Fibroblast of lung (primary cell): ENCODE data around the gene MUC2. TPM values are rescaled to one million over a fixed set of nuclear protein-coding genes. Genes with fewer than 3 reads are reported as not detected.
A peak's percentile ranks its signal among the peaks of the same experiment; 100 is the strongest.

Experiments
- DNase-seq, 2 donors: peaks; one replicate each; pipeline versions ENCODE4 v3.0.0 to v3.0.0-alpha.2; 2010; ENCODE audit warnings: low read depth in 2 of 2
- H2AFZ ChIP-seq: 2 replicates; pipeline ENCODE4 v1.5.1; 2012; ENCODE audit warnings: low read length, control low read depth, inconsistent platforms
- H3K27ac ChIP-seq: 2 replicates; pipeline ENCODE4 v1.5.1; 2011; ENCODE audit warnings: low read length, control low read depth; ENCODE audit not compliant: insufficient read depth
- H3K27me3 ChIP-seq: 2 replicates; pipeline ENCODE4 v1.5.1; 2011; ENCODE audit warnings: mild to moderate bottlenecking, low read length; ENCODE audit not compliant: control insufficient read depth, insufficient read depth
- H3K36me3 ChIP-seq: 2 replicates; pipeline ENCODE4 v1.5.1; 2011; ENCODE audit warnings: low read length; ENCODE audit not compliant: control insufficient read depth, insufficient read depth
- H3K4me1 ChIP-seq: 2 replicates; pipeline ENCODE4 v1.5.1; 2011; ENCODE audit warnings: low read length; ENCODE audit not compliant: control insufficient read depth, insufficient read depth; ENCODE audit errors: extremely low read depth
- H3K4me2 ChIP-seq: 2 replicates; pipeline ENCODE4 v1.5.1; 2011; ENCODE audit warnings: low read length, control low read depth; ENCODE audit not compliant: insufficient read depth; ENCODE audit errors: extremely low read depth
- H3K4me3 ChIP-seq, 4 experiments: fragments of 200-600 bp in 1 of 4; sonication (generic) in 1 of 4; replicated peaks in 1 of 4; 2 replicates each; pipeline ENCODE4 v1.5.1; 2011 to 2016; ENCODE audit warnings: low read length in 4 of 4, low read depth in 3 of 4, mild to moderate bottlenecking in 3 of 4, control low read depth in 2 of 4, inconsistent platforms in 1 of 4, mixed read lengths in 1 of 4; ENCODE audit not compliant: insufficient read depth in 1 of 4; ENCODE audit errors: control extremely low read depth in 1 of 4
- H3K79me2 ChIP-seq: 2 replicates; pipeline ENCODE4 v1.5.1; 2012; ENCODE audit warnings: mild to moderate bottlenecking, low read length, inconsistent platforms; ENCODE audit not compliant: control insufficient read depth, insufficient read depth
- H3K9ac ChIP-seq: 2 replicates; pipeline ENCODE4 v1.5.1; 2011; ENCODE audit warnings: mild to moderate bottlenecking, low read length, control low read depth; ENCODE audit not compliant: insufficient read depth
- H3K9me3 ChIP-seq: 2 replicates; pipeline ENCODE4 v1.5.1; 2012; ENCODE audit warnings: low read depth, low read length; ENCODE audit not compliant: control insufficient read depth, insufficient read depth
- H4K20me1 ChIP-seq: 2 replicates; pipeline ENCODE4 v1.5.1; 2011; ENCODE audit warnings: low read length; ENCODE audit not compliant: control insufficient read depth, insufficient read depth; ENCODE audit errors: extremely low read depth
- EZH2 ChIP-seq: IDR thresholded peaks from 2 replicates; pipeline ENCODE4 v1.5.1; 2012; ENCODE audit warnings: low read length, control low read depth, mild to moderate bottlenecking; ENCODE audit errors: missing control alignments
- polyA plus RNA-seq, 2 donors: library from polyadenylated mRNA; depleted of rRNA in 1 of 2; stranded (reverse) in 1 of 2; unstranded in 1 of 2; fragments of >200 nt; gene quantifications; 2 replicates each; pipeline ENCODE4 v1.2.1, GENCODE V29; 2011 to 2012; ENCODE audit warnings: missing spikeins in 1 of 2
- total RNA-seq: library from RNA; depleted of rRNA; stranded (reverse); fragments of >200 nt; gene quantifications from 2 replicates; pipeline ENCODE4 v1.2.1, GENCODE V29; 2014
- TF ChIP-seq, protein P1 (sequence below), 2 donors: IDR thresholded peaks in 1 of 2; conservative IDR thresholded peaks in 1 of 2; 1 replicate in 1 of 2; 2 replicates in 1 of 2; pipeline ENCODE4 v1.5.1; 2011 to 2012; ENCODE audit warnings: low read length in 2 of 2, control low read depth in 1 of 2, inconsistent platforms in 1 of 2, low read depth in 1 of 2, mild to moderate bottlenecking in 1 of 2

The MUC2 gene
- total and polyA plus RNA-seq, 2 donors (not counting 1 experiment from before 2014, with no cell fraction given), result not detected

DNA sequence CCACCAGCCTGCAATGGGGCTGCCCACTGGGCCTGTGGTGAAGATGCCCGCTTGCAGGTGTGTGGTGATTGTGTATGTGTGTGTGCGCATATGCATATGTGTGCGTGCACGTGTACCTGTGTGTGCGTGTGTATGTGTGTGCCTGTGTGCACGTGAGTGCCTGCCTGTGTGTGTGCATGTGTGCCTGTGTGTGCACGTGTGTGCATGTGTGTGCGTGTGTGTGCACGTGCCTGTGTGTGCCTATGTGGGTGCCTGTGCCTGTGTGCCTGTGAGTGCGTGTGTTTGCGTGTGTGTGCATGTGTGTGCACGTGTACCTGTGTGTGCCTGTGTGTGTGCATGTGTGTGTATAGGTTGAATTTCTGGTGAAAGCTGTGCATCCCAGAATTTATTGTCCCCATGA, 35.8 kb upstream of the MUC2 start:
- Histone ChIP-seq H3K4me3 (no peak overlapping the region), H2AFZ (no peak overlapping the region), H3K36me3 (no peaks in the 10 kb centered on the region), H3K4me2 (no peak overlapping the region), H3K9ac (no peak overlapping the region), H3K9me3 (no peaks in the 10 kb centered on the region), H3K79me2 (no peaks in the 10 kb centered on the region), H4K20me1 (no peaks in the 10 kb centered on the region), H3K27me3 (no peaks in the 10 kb centered on the region), H3K27ac (no peak overlapping the region), H3K4me1 (no peaks in the 10 kb centered on the region)
- no peak for DNase-seq
- TF ChIP-seq, protein P1, sequence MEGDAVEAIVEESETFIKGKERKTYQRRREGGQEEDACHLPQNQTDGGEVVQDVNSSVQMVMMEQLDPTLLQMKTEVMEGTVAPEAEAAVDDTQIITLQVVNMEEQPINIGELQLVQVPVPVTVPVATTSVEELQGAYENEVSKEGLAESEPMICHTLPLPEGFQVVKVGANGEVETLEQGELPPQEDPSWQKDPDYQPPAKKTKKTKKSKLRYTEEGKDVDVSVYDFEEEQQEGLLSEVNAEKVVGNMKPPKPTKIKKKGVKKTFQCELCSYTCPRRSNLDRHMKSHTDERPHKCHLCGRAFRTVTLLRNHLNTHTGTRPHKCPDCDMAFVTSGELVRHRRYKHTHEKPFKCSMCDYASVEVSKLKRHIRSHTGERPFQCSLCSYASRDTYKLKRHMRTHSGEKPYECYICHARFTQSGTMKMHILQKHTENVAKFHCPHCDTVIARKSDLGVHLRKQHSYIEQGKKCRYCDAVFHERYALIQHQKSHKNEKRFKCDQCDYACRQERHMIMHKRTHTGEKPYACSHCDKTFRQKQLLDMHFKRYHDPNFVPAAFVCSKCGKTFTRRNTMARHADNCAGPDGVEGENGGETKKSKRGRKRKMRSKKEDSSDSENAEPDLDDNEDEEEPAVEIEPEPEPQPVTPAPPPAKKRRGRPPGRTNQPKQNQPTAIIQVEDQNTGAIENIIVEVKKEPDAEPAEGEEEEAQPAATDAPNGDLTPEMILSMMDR (conservative IDR thresholded peaks at IDR 0.05 in 1 of 2, IDR thresholded peaks at IDR 0.05 in 1 of 2; ENCODE audit: low read depth in 1 of 2, low read length in 2 of 2), result no peak
- TF ChIP-seq EZH2, result no peak

DNA sequence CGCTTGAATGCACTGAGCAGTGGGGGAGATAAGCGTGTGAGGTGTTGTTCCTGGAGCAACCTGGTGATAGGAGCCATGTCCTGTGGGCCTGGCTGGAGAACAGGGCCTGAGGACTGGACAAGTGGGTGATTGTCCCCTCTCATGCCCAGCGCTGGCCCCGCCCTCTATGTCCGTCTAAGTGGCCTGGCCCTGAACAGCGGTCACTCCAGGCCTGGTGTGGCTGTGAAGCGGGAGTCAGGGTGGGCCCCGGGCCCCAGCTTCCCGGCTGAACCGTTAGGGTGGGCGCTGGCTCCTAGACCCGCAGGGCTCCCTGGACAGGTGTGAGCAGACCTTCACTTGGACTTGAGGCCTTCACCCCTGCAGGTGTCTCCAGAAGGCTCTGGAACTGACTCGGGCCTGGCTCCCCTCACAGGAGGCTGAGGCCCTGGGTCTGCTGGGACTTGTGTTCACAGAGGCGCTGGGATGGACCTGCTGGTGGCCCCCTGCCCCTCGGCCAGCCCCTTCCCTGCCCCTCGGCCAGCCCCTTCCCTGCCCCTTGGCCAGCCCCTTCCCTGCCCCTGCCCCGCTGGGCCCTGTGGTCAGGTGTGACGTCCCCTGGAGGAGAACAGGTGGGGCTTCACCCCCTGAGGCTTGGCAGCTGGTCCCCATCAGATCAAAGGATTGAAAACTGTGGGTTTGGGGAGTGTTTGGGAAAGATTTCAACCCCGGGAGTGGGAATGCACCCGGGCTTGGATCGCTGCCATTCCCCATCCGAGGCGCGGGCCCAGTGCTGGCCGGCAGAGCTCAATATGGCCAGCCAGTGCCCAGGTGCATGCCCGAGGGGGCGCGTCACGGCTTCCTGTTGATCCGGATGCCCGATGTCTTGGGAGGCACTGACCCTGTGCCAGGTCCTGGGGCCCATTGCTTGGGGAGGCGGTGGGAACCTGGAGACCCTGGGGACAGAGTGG, 34.9 kb upstream of the MUC2 start:
- H3K9me3 ChIP-seq, result no peaks in the 10 kb centered on the region
- H3K27me3 ChIP-seq, result no peaks in the 10 kb centered on the region
- no peaks in the 10 kb centered on the region for H3K79me2 ChIP-seq
- no peak overlapping the region for H3K4me3 ChIP-seq
- peak in 1 of 2 donors; percentile 20 for DNase-seq
- H3K4me2 ChIP-seq, result no peak overlapping the region
- no peaks in the 10 kb centered on the region for H4K20me1 ChIP-seq
- TF ChIP-seq, protein P1 (conservative IDR thresholded peaks at IDR 0.05 in 1 of 2, IDR thresholded peaks at IDR 0.05 in 1 of 2; ENCODE audit: low read depth in 1 of 2, low read length in 2 of 2), result no peak
- TF ChIP-seq EZH2, result no peak
- H3K4me1 ChIP-seq, result no peaks in the 10 kb centered on the region
- no peak overlapping the region for H3K27ac ChIP-seq
- no peak overlapping the region for H2AFZ ChIP-seq
- no peaks in the 10 kb centered on the region for H3K36me3 ChIP-seq
- no peak overlapping the region for H3K9ac ChIP-seq

DNA sequence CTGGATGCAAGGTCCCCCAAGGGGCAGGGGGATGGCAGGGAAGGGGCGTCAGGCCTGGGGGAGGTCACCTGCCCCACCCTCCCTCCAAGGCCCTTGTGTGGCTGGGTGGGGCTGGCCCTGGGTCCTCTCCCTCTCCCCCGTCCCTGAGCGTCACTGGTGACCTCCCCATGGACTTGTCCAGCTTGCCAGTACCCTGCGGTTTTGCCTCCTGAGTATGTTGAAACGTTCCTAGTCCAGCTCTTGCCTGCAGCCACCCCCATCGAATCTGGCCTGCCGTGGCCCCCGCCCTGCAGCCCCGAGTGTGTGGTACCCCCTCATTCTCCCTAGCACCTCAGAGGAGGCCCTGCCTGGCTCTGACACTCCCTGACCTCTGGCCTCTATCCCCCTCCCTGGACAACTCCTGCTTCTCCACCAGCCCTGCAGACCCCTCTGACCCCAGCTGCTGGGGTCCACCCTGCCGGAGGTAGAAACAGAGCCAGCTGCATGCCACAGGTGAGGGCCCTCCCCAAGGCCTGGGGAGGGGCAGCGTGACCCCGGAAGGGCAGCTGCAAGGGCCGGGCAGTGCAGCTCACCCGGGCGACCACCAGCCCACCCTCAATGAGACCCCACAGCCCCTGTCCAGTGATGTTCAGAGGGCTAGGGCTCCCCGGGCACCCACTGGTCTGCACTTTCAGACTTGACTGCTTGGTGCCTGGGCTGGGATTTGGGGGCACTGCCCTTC, 34.1 kb upstream of the MUC2 start:
- no peak overlapping the region for H3K9ac ChIP-seq
- no peaks in the 10 kb centered on the region for H3K4me1 ChIP-seq
- no peaks in the 10 kb centered on the region for H3K36me3 ChIP-seq
- no peak overlapping the region for H2AFZ ChIP-seq
- no peaks in the 10 kb centered on the region for H3K9me3 ChIP-seq
- no peak overlapping the region for H3K27ac ChIP-seq
- DNase-seq, result peak; percentile 11 to 58
- no peak overlapping the region for H3K4me2 ChIP-seq
- no peaks in the 10 kb centered on the region for H4K20me1 ChIP-seq
- H3K4me3 ChIP-seq, result no peak overlapping the region
- no peaks in the 10 kb centered on the region for H3K79me2 ChIP-seq
- no peaks in the 10 kb centered on the region for H3K27me3 ChIP-seq
- TF ChIP-seq EZH2, result no peak
- TF ChIP-seq, protein P1 (conservative IDR thresholded peaks at IDR 0.05 in 1 of 2, IDR thresholded peaks at IDR 0.05 in 1 of 2; ENCODE audit: low read depth in 1 of 2, low read length in 2 of 2), result no peak
